ENCODE data around the gene MLPH.

The MLPH gene

GRCh38 chr2:237453671-237454070 lies 33.4 kb upstream of the MLPH start:
- peaks cover 56% of the 10 kb centered on the region for H3K4me1 Mint-ChIP-seq
- TF ChIP-seq, protein P1, sequence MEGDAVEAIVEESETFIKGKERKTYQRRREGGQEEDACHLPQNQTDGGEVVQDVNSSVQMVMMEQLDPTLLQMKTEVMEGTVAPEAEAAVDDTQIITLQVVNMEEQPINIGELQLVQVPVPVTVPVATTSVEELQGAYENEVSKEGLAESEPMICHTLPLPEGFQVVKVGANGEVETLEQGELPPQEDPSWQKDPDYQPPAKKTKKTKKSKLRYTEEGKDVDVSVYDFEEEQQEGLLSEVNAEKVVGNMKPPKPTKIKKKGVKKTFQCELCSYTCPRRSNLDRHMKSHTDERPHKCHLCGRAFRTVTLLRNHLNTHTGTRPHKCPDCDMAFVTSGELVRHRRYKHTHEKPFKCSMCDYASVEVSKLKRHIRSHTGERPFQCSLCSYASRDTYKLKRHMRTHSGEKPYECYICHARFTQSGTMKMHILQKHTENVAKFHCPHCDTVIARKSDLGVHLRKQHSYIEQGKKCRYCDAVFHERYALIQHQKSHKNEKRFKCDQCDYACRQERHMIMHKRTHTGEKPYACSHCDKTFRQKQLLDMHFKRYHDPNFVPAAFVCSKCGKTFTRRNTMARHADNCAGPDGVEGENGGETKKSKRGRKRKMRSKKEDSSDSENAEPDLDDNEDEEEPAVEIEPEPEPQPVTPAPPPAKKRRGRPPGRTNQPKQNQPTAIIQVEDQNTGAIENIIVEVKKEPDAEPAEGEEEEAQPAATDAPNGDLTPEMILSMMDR (IDR thresholded peaks at IDR 0.05), result no peak
- no peak overlapping the region for H3K27ac Mint-ChIP-seq
- H3K27me3 Mint-ChIP-seq (ENCODE audit: low read depth, poor library complexity), result peaks cover 15% of the 10 kb centered on the region
- H3K4me3 Mint-ChIP-seq, result no peak overlapping the region
- no peak for DNase-seq
- H3K36me3 Mint-ChIP-seq (ENCODE audit: low read depth), result no peaks in the 10 kb centered on the region
- H3K9me3 Mint-ChIP-seq, result peaks cover 15% of the 10 kb centered on the region

DNA sequence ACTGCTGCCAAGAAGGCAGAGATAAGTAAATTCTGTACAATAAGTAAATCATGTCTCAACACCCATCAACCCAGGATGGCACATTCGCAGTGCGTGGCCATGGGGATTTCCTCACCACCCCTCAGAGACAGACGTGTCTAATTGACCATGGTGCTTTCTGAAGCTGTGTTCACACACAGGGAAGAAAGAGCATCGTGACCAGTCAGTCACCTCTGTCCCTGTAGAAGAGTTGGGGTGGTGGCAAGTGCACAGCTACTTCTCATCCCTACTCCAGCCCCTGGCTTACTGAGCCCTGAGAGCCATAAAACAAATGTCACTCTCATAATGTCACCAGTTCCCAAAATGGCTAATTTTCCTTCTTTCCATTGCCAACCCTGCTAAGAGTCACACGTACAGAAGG lies 31.3 kb upstream of the MLPH start:
- H3K4me1 Mint-ChIP-seq, result peaks cover 43% of the 10 kb centered on the region

DNA sequence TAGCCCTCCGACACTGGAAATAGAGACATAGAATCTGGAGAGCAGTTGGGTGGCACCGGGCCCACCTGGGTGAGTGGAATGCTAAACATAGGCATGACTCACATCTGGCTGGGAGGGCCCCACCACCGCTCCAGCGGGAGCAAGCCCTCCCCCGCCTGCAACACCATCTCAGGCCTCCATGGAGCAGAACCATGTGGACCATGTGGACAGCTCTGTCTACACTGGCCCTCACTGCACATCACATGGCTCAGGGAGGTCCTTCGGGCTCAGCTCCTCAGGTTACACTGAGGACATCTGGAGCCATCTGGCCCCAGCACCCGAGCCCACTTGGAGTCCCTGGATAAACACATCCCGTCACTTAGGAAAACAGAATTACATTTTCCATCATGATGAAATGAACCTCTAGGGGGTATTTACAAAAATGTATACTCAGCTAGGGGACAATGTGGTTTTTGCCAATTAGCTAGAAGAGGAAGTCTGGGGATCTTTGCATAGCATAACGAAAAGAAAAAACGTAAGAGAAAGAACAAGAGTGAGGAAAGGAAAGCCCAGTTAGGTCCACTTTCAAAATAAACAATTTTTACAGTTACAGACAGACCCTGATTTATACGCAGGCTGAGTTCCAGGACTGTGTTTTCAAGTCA lies 30.7 kb upstream of the MLPH start:
- peaks cover 17% of the 10 kb centered on the region for H3K27me3 Mint-ChIP-seq (ENCODE audit: low read depth, poor library complexity)
- H3K4me3 Mint-ChIP-seq, result no peak overlapping the region
- peaks cover 37% of the 10 kb centered on the region for H3K4me1 Mint-ChIP-seq
- peaks cover 15% of the 10 kb centered on the region for H3K9me3 Mint-ChIP-seq
- TF ChIP-seq, protein P1 (IDR thresholded peaks at IDR 0.05), result no peak
- no peaks in the 10 kb centered on the region for H3K36me3 Mint-ChIP-seq (ENCODE audit: low read depth)
- DNase-seq, result no peak
- H3K27ac Mint-ChIP-seq, result no peak overlapping the region

More for the DNA sequence above, 31.3 kb upstream of the MLPH start:
- Mint-ChIP-seq H3K4me3 (no peak overlapping the region), H3K27ac (no peak overlapping the region), H3K27me3 (ENCODE audit: low read depth, poor library complexity) (peaks cover 21% of the 10 kb centered on the region), H3K36me3 (ENCODE audit: low read depth) (no peaks in the 10 kb centered on the region), H3K9me3 (peaks cover 15% of the 10 kb centered on the region)
- no peak for DNase-seq
- TF ChIP-seq, protein P1 (IDR thresholded peaks at IDR 0.05), result no peak

- Mint-ChIP-seq H3K4me1 (peaks cover 26% of the 10 kb centered on the region), H3K27ac (no peak overlapping the region), H3K27me3 (ENCODE audit: low read depth, poor library complexity) (peaks cover 21% of the 10 kb centered on the region), H3K9me3 (peaks cover 18% of the 10 kb centered on the region), H3K4me3 (no peak overlapping the region), H3K36me3 (ENCODE audit: low read depth) (no peaks in the 10 kb centered on the region)
- no peak for DNase-seq
- TF ChIP-seq, protein P1 (IDR thresholded peaks at IDR 0.05), result no peak
These were observed 29.6 kb upstream of the MLPH start for GRCh38 chr2:237457388-237457941.

DNA sequence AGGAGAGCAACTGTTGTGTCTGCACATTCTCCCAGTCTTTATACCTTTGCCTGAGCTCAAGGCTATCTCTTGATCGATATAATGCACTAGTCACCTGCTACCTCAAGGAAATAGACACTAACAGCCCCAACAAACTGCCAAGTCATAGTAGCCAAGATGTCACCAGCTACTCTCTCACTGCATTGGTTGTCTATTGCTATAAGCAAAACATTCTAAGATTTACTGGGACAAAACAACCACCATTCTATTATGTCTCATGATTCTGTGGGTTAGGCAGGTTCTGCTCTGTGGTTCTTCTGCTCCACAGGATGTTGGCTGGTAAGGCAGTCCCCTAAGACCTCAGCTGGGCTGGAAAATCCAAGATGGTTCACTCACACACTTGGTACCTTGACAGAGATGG lies 28.5 kb upstream of the MLPH start:
- Mint-ChIP-seq H3K27ac (no peak overlapping the region), H3K4me3 (no peak overlapping the region), H3K9me3 (peaks cover 21% of the 10 kb centered on the region), H3K36me3 (ENCODE audit: low read depth) (no peaks in the 10 kb centered on the region), H3K27me3 (ENCODE audit: low read depth, poor library complexity) (peaks cover 21% of the 10 kb centered on the region), H3K4me1 (peaks cover 17% of the 10 kb centered on the region)
- TF ChIP-seq, protein P1 (IDR thresholded peaks at IDR 0.05), result no peak
- no peak for DNase-seq

- no peak for DNase-seq
- Mint-ChIP-seq H3K27ac (no peak overlapping the region), H3K4me1 (peaks cover 14% of the 10 kb centered on the region), H3K9me3 (peaks cover 19% of the 10 kb centered on the region), H3K27me3 (ENCODE audit: low read depth, poor library complexity) (peaks cover 21% of the 10 kb centered on the region), H3K36me3 (ENCODE audit: low read depth) (no peaks in the 10 kb centered on the region), H3K4me3 (no peak overlapping the region)
- TF ChIP-seq, protein P1 (IDR thresholded peaks at IDR 0.05), result no peak
These were observed 27.8 kb upstream of the MLPH start for GRCh38 chr2:237459226-237459625.
